Stomach (tissue), 4 donors: ENCODE measurements around the gene GBE1.

Source experiments
- CTCF ChIP-seq, 7 experiments: fragments of 450-650 bp in 4 of 7; fragments of 200-600 bp in 3 of 7; sonication (generic) in 3 of 7; IDR thresholded peaks; one replicate each; pipeline ENCODE4 v1.5.1; 2016 to 2019; ENCODE audit warnings: antibody characterized with exemption in 7 of 7, control low read depth in 2 of 7, mild to moderate bottlenecking in 1 of 7
- POLR2AphosphoS5 ChIP-seq, 3 donors: sonication (generic); formaldehyde crosslinking; IDR thresholded peaks; one replicate each; pipeline ENCODE4 v1.6.1; 2016; ENCODE audit warnings: antibody characterized with exemption in 3 of 3

- no peak for TF ChIP-seq POLR2AphosphoS5 (IDR thresholded peaks at IDR 0.05)
- no peak for TF ChIP-seq CTCF (IDR thresholded peaks at IDR 0.05)
Measured at GRCh38 chr3:81516042-81516441, 245.4 kb downstream of the GBE1 start.
